Peyer's patch (tissue), 4 donors: ENCODE results near the gene PRPSAP1. TPM values are rescaled to one million over a fixed set of nuclear protein-coding genes. Genes with fewer than 3 reads are reported as not detected.

ENCODE experiments used
- DNase-seq, 3 donors: peaks; one replicate each; pipeline ENCODE4 v3.0.0-alpha.2; 2017 to 2019
- H3K27ac ChIP-seq, 4 donors: fragments of 200-600 bp; sonication (generic); one replicate each; pipeline ENCODE4 v1.5.1; 2016 to 2019
- H3K27me3 ChIP-seq, 2 donors: fragments of 200-600 bp; sonication (generic); one replicate each; pipeline ENCODE4 v1.5.1; 2019
- H3K36me3 ChIP-seq, 3 donors: fragments of 200-600 bp; sonication (generic); one replicate each; pipeline ENCODE4 v1.5.1; 2016 to 2019
- H3K4me1 ChIP-seq, 4 donors: fragments of 200-600 bp; sonication (generic); one replicate each; pipeline ENCODE4 v1.5.1; 2016 to 2019
- H3K4me3 ChIP-seq, 4 donors: fragments of 200-600 bp; sonication (generic); 1 replicate in 3 of 4; 2 replicates in 1 of 4; pipeline ENCODE4 v1.5.1; 2016 to 2019; ENCODE audit warnings: mild to moderate bottlenecking in 1 of 4
- H3K9me3 ChIP-seq, 4 donors: fragments of 200-600 bp; sonication (generic); one replicate each; pipeline ENCODE4 v1.5.1; 2016 to 2019; ENCODE audit warnings: mild to moderate bottlenecking in 1 of 4
- CTCF ChIP-seq, 6 experiments: fragments of 450-650 bp in 4 of 6; fragments of 200-600 bp in 2 of 6; sonication (generic) in 1 of 6; IDR thresholded peaks; one replicate each; pipeline ENCODE4 v1.5.1; 2017 to 2019; ENCODE audit warnings: antibody characterized with exemption in 6 of 6, mild to moderate bottlenecking in 3 of 6, moderate library complexity in 1 of 6
- POLR2A ChIP-seq, 2 donors: fragments of 450-650 bp; IDR thresholded peaks; one replicate each; pipeline ENCODE4 v1.5.1; 2017; ENCODE audit warnings: antibody characterized with exemption in 2 of 2, mild to moderate bottlenecking in 2 of 2, moderate library complexity in 2 of 2
- total RNA-seq, 4 donors: library from RNA; depleted of rRNA; stranded (reverse); fragments of >200 nt; gene quantifications; one replicate each; pipeline ENCODE4 v1.1.0, GENCODE V29; 2016

Gene PRPSAP1
- total RNA-seq, 4 donors from 2014 or later: 39.4 to 105 (median 70.4) TPM

- TF ChIP-seq POLR2A (IDR thresholded peaks at IDR 0.05) (no peak), CTCF (IDR thresholded peaks at IDR 0.05) (no peak)
Observed at GRCh38 chr17:76341301-76341700, 12.4 kb downstream of the PRPSAP1 start.

GRCh38 chr17:76337413-76337777 is 16.3 kb downstream of the PRPSAP1 start:
- H3K27ac ChIP-seq: no peak overlapping the region
- H3K4me1 ChIP-seq: no peaks in the 10 kb centered on the region
- peaks cover 0 to 12% (median 0%) of the 10 kb centered on the region in 3 donors for H3K36me3 ChIP-seq
- H3K4me3 ChIP-seq: no peak overlapping the region
- no peaks in the 10 kb centered on the region for H3K27me3 ChIP-seq
- H3K9me3 ChIP-seq: no peaks in the 10 kb centered on the region
- no peak for TF ChIP-seq CTCF (IDR thresholded peaks at IDR 0.05)
- TF ChIP-seq POLR2A (IDR thresholded peaks at IDR 0.05): no peak
- DNase-seq: no peak

More at GRCh38 chr17:76341301-76341700, 12.4 kb downstream of the PRPSAP1 start:
- Histone ChIP-seq H3K27ac (no peak overlapping the region), H3K36me3 (peaks cover 0 to 44% (median 0%) of the 10 kb centered on the region in 3 donors), H3K9me3 (no peaks in the 10 kb centered on the region), H3K4me1 (no peaks in the 10 kb centered on the region), H3K27me3 (no peaks in the 10 kb centered on the region), H3K4me3 (no peak overlapping the region)
- no peak for DNase-seq

- TF ChIP-seq CTCF (IDR thresholded peaks at IDR 0.05) (no peak), POLR2A (IDR thresholded peaks at IDR 0.05) (no peak)
- Histone ChIP-seq H3K4me1 (no peaks in the 10 kb centered on the region), H3K36me3 (peaks cover 0 to 7% (median 0%) of the 10 kb centered on the region in 3 donors), H3K27ac (no peak overlapping the region), H3K27me3 (no peaks in the 10 kb centered on the region), H3K9me3 (no peaks in the 10 kb centered on the region), H3K4me3 (no peak overlapping the region)
- DNase-seq: peak in 1 of 3 donors; percentile 21
Observed at GRCh38 chr17:76336756-76337412, 16.8 kb downstream of the PRPSAP1 start.

- TF ChIP-seq CTCF (IDR thresholded peaks at IDR 0.05): no peak
- H3K4me1 ChIP-seq: no peaks in the 10 kb centered on the region
- no peak overlapping the region for H3K27ac ChIP-seq
- DNase-seq: no peak
- H3K36me3 ChIP-seq: no peaks in the 10 kb centered on the region
- H3K4me3 ChIP-seq: no peak overlapping the region
- no peaks in the 10 kb centered on the region for H3K27me3 ChIP-seq
- H3K9me3 ChIP-seq: no peaks in the 10 kb centered on the region
Observed at GRCh38 chr17:76335716-76336381, 17.9 kb downstream of the PRPSAP1 start.

GRCh38 chr17:76333673-76334505 is 19.8 kb downstream of the PRPSAP1 start:
- no peak for DNase-seq
- Histone ChIP-seq H3K9me3 (no peaks in the 10 kb centered on the region), H3K27ac (no peak overlapping the region), H3K36me3 (peaks cover 0 to 12% (median 0%) of the 10 kb centered on the region in 3 donors), H3K4me3 (no peak overlapping the region), H3K27me3 (no peaks in the 10 kb centered on the region), H3K4me1 (no peaks in the 10 kb centered on the region)
- TF ChIP-seq POLR2A (IDR thresholded peaks at IDR 0.05) (no peak), CTCF (IDR thresholded peaks at IDR 0.05) (no peak)
